Prostate gland (tissue), 2 donors: ENCODE results near the gene SARM1.

ENCODE experiments used
- CTCF ChIP-seq, 4 experiments: fragments of 200-600 bp in 2 of 4; fragments of 450-650 bp in 2 of 4; sonication (generic) in 2 of 4; IDR thresholded peaks; 1 replicate in 3 of 4; 2 replicates in 1 of 4; pipeline ENCODE4 v1.5.1; 2016 to 2019; ENCODE audit warnings: antibody characterized with exemption in 4 of 4, mild to moderate bottlenecking in 2 of 4, moderate library complexity in 2 of 4
- POLR2A ChIP-seq: fragments of 450-650 bp; IDR thresholded peaks from one replicate; pipeline ENCODE4 v1.6.1; 2016; ENCODE audit warnings: antibody characterized with exemption, mild to moderate bottlenecking

GRCh38 chr17:28372945-28373274 lies 1.4 kb downstream of the SARM1 start:
- no peak for TF ChIP-seq CTCF (IDR thresholded peaks at IDR 0.05)
- no peak for TF ChIP-seq POLR2A
